GM12872 (cell line): ENCODE measurements around the gene RXFP1.

ENCODE experiments used
- CTCF ChIP-seq: IDR thresholded peaks from 3 replicates; pipeline ENCODE4 v1.5.1; 2011; ENCODE audit warnings: low read depth, mild to moderate bottlenecking, low read length, moderate library complexity; ENCODE audit not compliant: insufficient read depth

Gene RXFP1

GRCh38 chr4:158673633-158674032 is 152.0 kb downstream of the RXFP1 start:
- no peak for TF ChIP-seq CTCF

GRCh38 chr4:158676076-158676475 is 154.4 kb downstream of the RXFP1 start:
- no peak for TF ChIP-seq CTCF

- no peak for TF ChIP-seq CTCF
Measured at GRCh38 chr4:158678767-158679166, 157.1 kb downstream of the RXFP1 start.

- TF ChIP-seq CTCF: no peak
Measured at GRCh38 chr4:158681629-158682028, 159.9 kb downstream of the RXFP1 start.

GRCh38 chr4:158682066-158682465 is 160.4 kb downstream of the RXFP1 start:
- no peak for TF ChIP-seq CTCF

GRCh38 chr4:158688813-158689212 is 167.1 kb downstream of the RXFP1 start:
- TF ChIP-seq CTCF: no peak
